CD14-positive monocyte (primary cell): ENCODE results near the gene LY6G5B. TPM values are rescaled to one million over a fixed set of nuclear protein-coding genes. Genes with fewer than 3 reads are reported as not detected.
"Not testable (repeated sequence)": the region's sequence is repeated elsewhere in the genome, so short reads cannot be mapped to it uniquely, and the experiment has no call there.

Experiments used
- DNase-seq, 3 donors: peaks; one replicate each; pipeline ENCODE4 v3.0.0-alpha.2; 2011 to 2022
- H2AFZ ChIP-seq: 2 replicates; pipeline ENCODE4 v1.6.0; 2012; ENCODE audit warnings: mild to moderate bottlenecking, low read depth, low read length, inconsistent platforms; ENCODE audit not compliant: insufficient read depth, poor library complexity, severe bottlenecking
- H3K27ac ChIP-seq, 2 donors: 1 replicate in 1 of 2; 2 replicates in 1 of 2; pipeline ENCODE4 v1.5.1; 2012 to 2013; ENCODE audit warnings: low read length in 2 of 2, control low read depth in 1 of 2, inconsistent platforms in 1 of 2, low read depth in 1 of 2, mild to moderate bottlenecking in 1 of 2
- H3K27me3 ChIP-seq, 2 donors: one replicate each; pipeline versions ENCODE4 v1.6.0 to v1.6.1; 2011 to 2013; ENCODE audit warnings: low read length in 2 of 2; ENCODE audit not compliant: control insufficient read depth in 2 of 2, insufficient read depth in 2 of 2
- H3K36me3 ChIP-seq, 2 donors: replicated peaks in 1 of 2; 1 replicate in 1 of 2; 2 replicates in 1 of 2; pipeline versions ENCODE4 v1.5.1 to v1.6.1; 2012 to 2013; ENCODE audit warnings: low read length in 2 of 2, control low read depth in 1 of 2, inconsistent platforms in 1 of 2, mild to moderate bottlenecking in 1 of 2; ENCODE audit not compliant: insufficient read depth in 2 of 2, control insufficient read depth in 1 of 2
- H3K4me1 ChIP-seq, 2 donors: 1 replicate in 1 of 2; 2 replicates in 1 of 2; pipeline versions ENCODE4 v1.5.1 to v1.6.1; 2012 to 2013; ENCODE audit warnings: low read length in 2 of 2, control low read depth in 1 of 2, inconsistent platforms in 1 of 2, mild to moderate bottlenecking in 1 of 2, moderate library complexity in 1 of 2; ENCODE audit not compliant: insufficient read depth in 2 of 2, control insufficient read depth in 1 of 2
- H3K4me2 ChIP-seq: replicated peaks from 2 replicates; pipeline ENCODE3; 2012; ENCODE audit warnings: low read length, moderate library complexity, mild to moderate bottlenecking; ENCODE audit not compliant: poor library complexity, severe bottlenecking; ENCODE audit errors: extremely low read depth
- H3K4me3 ChIP-seq, 3 experiments: fragments of 200-600 bp in 1 of 3; sonication (generic) in 1 of 3; replicated peaks in 1 of 3; 1 replicate in 2 of 3; 2 replicates in 1 of 3; pipeline ENCODE4 v1.5.1; 2011 to 2013; ENCODE audit warnings: low read length in 3 of 3, mild to moderate bottlenecking in 3 of 3, control low read depth in 2 of 3, low read depth in 2 of 3, inconsistent platforms in 1 of 3, moderate library complexity in 1 of 3
- H3K79me2 ChIP-seq: 2 replicates; pipeline ENCODE4 v1.6.0; 2012; ENCODE audit warnings: mild to moderate bottlenecking, control low read depth, inconsistent platforms, low read length, moderate library complexity; ENCODE audit not compliant: insufficient read depth
- H3K9ac ChIP-seq: 2 replicates; pipeline ENCODE4 v1.6.0; 2017; ENCODE audit warnings: low read length, mild to moderate bottlenecking; ENCODE audit not compliant: insufficient read depth, poor library complexity, severe bottlenecking
- H3K9me3 ChIP-seq, 2 donors: replicated peaks in 1 of 2; 1 replicate in 1 of 2; 2 replicates in 1 of 2; pipeline versions ENCODE4 v1.5.1 to v1.6.1; 2012 to 2013; ENCODE audit warnings: low read length in 2 of 2, control low read depth in 1 of 2; ENCODE audit not compliant: control insufficient read depth in 1 of 2, insufficient read depth in 1 of 2
- H4K20me1 ChIP-seq: 2 replicates; pipeline ENCODE4 v1.6.0; 2012; ENCODE audit warnings: mild to moderate bottlenecking, low read length, control low read depth, moderate library complexity; ENCODE audit not compliant: insufficient read depth
- H3K27ac Mint-ChIP-seq, 7 donors: one replicate each; pipeline ENCODE4 v1.8.0; 2020; ENCODE audit warnings: mild to moderate bottlenecking in 7 of 7, mixed read lengths in 7 of 7, moderate library complexity in 6 of 7, inconsistent platforms in 2 of 7
- H3K27me3 Mint-ChIP-seq, 3 donors: one replicate each; pipeline ENCODE4 v1.8.0; 2021 to 2022; ENCODE audit warnings: low read depth in 3 of 3, mild to moderate bottlenecking in 3 of 3, mixed read lengths in 3 of 3, moderate library complexity in 3 of 3, inconsistent platforms in 1 of 3
- H3K36me3 Mint-ChIP-seq, 2 donors: one replicate each; pipeline ENCODE4 v1.8.0; 2020; ENCODE audit warnings: mixed read lengths in 2 of 2, inconsistent platforms in 1 of 2, mild to moderate bottlenecking in 1 of 2
- H3K4me1 Mint-ChIP-seq: one replicate; pipeline ENCODE4 v1.8.0; 2020; ENCODE audit warnings: mild to moderate bottlenecking, mixed read lengths
- H3K4me3 Mint-ChIP-seq, 2 donors: one replicate each; pipeline ENCODE4 v1.8.0; 2020; ENCODE audit warnings: mild to moderate bottlenecking in 2 of 2, mixed read lengths in 2 of 2, moderate library complexity in 1 of 2
- H3K9me3 Mint-ChIP-seq, 7 donors: one replicate each; pipeline ENCODE4 v1.8.0; 2020 to 2022; ENCODE audit warnings: mixed read lengths in 7 of 7, mild to moderate bottlenecking in 6 of 7, moderate library complexity in 6 of 7, inconsistent platforms in 2 of 7
- WGBS: methylation state at CpG from one replicate; pipeline ENCODE4 v1.1.5; 2013; ENCODE audit warnings: missing lambda C conversion rate; ENCODE audit not compliant: insufficient coverage; 5-methylcytosine and 5-hydroxymethylcytosine counted together
- intact Hi-C, 2 donors: fragments of 100-400 bp; cut with micrococcal nuclease; formaldehyde crosslinking; loops; one replicate each; pipeline versions ENCODE4 v1.15.0 to v1.15.1; 2023
- polyA plus RNA-seq, 3 donors: library from polyadenylated mRNA; depleted of rRNA in 1 of 3; unstranded in 2 of 3; stranded (reverse) in 1 of 3; fragments of 300-500 nt in 2 of 3; fragments of >200 nt in 1 of 3; fragmentation: Illumina TruSeq in 2 of 3; gene quantifications; 1 replicate in 2 of 3; 2 replicates in 1 of 3; pipeline ENCODE4 v1.2.3, GENCODE V29; 2012 to 2021
- TF ChIP-seq, protein P1 (sequence below): fragments of 200-600 bp; IDR thresholded peaks from one replicate; pipeline ENCODE4 v1.8.0; 2022; ENCODE audit warnings: antibody characterized with exemption, mild to moderate bottlenecking

The LY6G5B gene
- polyA plus RNA-seq, 3 donors, result 0.17 to 55.1 TPM; not detected in 1

DNA sequence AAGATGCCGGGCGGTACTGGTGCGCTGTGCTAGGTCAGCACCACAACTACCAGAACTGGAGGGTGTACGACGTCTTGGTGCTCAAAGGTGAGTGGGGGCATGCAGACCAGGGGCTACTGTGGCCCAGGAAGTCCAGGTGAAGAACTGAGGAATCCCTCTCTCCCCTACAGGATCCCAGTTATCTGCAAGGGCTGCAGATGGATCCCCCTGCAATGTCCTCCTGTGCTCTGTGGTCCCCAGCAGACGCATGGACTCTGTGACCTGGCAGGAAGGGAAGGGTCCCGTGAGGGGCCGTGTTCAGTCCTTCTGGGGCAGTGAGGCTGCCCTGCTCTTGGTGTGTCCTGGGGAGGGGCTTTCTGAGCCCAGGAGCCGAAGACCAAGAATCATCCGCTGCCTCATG lies 37.9 kb downstream of the LY6G5B start:
- Histone ChIP-seq H3K79me2 (peaks cover 3% of the 10 kb centered on the region), H3K4me1 (peaks cover 26 to 34% of the 10 kb centered on the region in 2 donors), H3K27me3 (no peaks in the 10 kb centered on the region), H3K27ac (no peak overlapping the region), H3K36me3 (no peaks in the 10 kb centered on the region), H3K9ac (no peak overlapping the region), H4K20me1 (no peaks in the 10 kb centered on the region), H3K4me2 (no peak overlapping the region), H3K4me3 (no peak overlapping the region), H2AFZ (no peak overlapping the region), H3K9me3 (no peaks in the 10 kb centered on the region)
- H3K27ac Mint-ChIP-seq, result peak overlapping the region in 2 of 7 donors; percentile 6 to 23
- peaks cover 0 to under 1% of the 10 kb centered on the region in 2 donors for H3K36me3 Mint-ChIP-seq
- peaks cover 0 to 7% (median under 1%) of the 10 kb centered on the region in 3 donors for H3K27me3 Mint-ChIP-seq
- TF ChIP-seq, protein P1, sequence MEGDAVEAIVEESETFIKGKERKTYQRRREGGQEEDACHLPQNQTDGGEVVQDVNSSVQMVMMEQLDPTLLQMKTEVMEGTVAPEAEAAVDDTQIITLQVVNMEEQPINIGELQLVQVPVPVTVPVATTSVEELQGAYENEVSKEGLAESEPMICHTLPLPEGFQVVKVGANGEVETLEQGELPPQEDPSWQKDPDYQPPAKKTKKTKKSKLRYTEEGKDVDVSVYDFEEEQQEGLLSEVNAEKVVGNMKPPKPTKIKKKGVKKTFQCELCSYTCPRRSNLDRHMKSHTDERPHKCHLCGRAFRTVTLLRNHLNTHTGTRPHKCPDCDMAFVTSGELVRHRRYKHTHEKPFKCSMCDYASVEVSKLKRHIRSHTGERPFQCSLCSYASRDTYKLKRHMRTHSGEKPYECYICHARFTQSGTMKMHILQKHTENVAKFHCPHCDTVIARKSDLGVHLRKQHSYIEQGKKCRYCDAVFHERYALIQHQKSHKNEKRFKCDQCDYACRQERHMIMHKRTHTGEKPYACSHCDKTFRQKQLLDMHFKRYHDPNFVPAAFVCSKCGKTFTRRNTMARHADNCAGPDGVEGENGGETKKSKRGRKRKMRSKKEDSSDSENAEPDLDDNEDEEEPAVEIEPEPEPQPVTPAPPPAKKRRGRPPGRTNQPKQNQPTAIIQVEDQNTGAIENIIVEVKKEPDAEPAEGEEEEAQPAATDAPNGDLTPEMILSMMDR, result no peak
- H3K9me3 Mint-ChIP-seq, result peaks cover 0 to 2% (median 0%) of the 10 kb centered on the region in 7 donors
- peaks cover 34% of the 10 kb centered on the region for H3K4me1 Mint-ChIP-seq
- DNase-seq, result no peak
- intact Hi-C loops, result no loop called here
- 92% methylated on average over 8 of the region's 10 CpGs for WGBS
- no peak overlapping the region for H3K4me3 Mint-ChIP-seq

DNA sequence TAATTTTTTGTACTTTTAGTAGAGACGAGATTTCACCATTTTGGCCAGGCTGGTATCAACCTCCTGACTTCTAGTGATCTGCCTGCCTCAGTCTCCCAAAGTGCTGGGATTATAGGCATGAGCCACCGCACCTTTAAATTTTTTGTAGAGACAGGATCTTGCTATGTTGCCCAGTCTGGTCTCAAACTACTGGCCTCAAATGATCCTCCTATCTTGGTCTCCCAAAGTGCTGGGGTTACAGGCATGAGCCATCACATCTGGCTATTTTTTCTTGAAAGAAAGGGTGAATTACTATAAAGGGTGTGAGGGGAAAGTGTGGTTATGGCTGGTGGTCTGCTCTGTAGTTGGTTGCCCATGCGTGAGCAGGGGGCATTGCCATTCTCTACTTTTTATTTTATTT lies 38.4 kb downstream of the LY6G5B start:
- 100% methylated on average over 1 of the region's 3 CpGs for WGBS
- H3K27ac ChIP-seq, result no peak overlapping the region
- no peak overlapping the region for H3K9ac ChIP-seq
- intact Hi-C loops, result no loop called here
- H3K9me3 Mint-ChIP-seq, result peaks cover 0 to 2% (median 0%) of the 10 kb centered on the region in 7 donors
- TF ChIP-seq, protein P1, result no peak
- DNase-seq, result no peak
- H3K79me2 ChIP-seq, result no peaks in the 10 kb centered on the region
- no peak overlapping the region for H3K4me3 ChIP-seq
- H3K27me3 Mint-ChIP-seq, result peaks cover 0 to 8% (median 0%) of the 10 kb centered on the region in 3 donors
- H3K27me3 ChIP-seq, result no peaks in the 10 kb centered on the region
- no peak overlapping the region for H2AFZ ChIP-seq
- H3K4me1 Mint-ChIP-seq, result peaks cover 33% of the 10 kb centered on the region
- H3K27ac Mint-ChIP-seq, result no peak overlapping the region
- H4K20me1 ChIP-seq, result no peaks in the 10 kb centered on the region
- H3K4me1 ChIP-seq, result peaks cover 26 to 34% of the 10 kb centered on the region in 2 donors
- H3K4me3 Mint-ChIP-seq, result no peak overlapping the region
- no peak overlapping the region for H3K4me2 ChIP-seq
- H3K9me3 ChIP-seq, result no peaks in the 10 kb centered on the region
- H3K36me3 ChIP-seq, result no peaks in the 10 kb centered on the region
- H3K36me3 Mint-ChIP-seq, result no peaks in the 10 kb centered on the region

DNA sequence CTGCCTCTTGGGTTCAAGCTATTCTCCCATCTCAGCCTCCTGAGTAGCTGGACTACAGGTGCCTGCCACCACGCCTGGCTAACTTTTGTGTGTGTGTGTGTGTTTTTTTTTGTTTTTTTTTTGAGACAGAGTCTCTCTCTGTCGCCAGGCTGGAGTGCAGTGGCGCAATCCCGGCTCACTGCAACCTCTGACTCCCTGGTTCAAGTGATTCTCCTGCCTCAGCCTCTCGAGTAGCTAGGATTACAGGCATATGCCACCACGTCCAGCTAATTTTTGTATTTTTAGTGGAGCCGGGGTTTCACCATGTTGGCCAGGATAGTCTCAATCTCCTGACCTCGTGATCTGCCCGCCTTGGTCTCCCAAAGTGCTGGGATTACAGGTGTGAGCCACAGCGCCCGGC lies 39.4 kb downstream of the LY6G5B start:
- H3K4me3 ChIP-seq, H3K4me2 ChIP-seq, H3K36me3 Mint-ChIP-seq, intact Hi-C loops, H3K27ac ChIP-seq, H3K79me2 ChIP-seq, DNase-seq, H3K9me3 ChIP-seq, H3K27me3 Mint-ChIP-seq, H3K27me3 ChIP-seq, H3K9me3 Mint-ChIP-seq, H3K4me3 Mint-ChIP-seq, H2AFZ ChIP-seq, H3K36me3 ChIP-seq, H3K9ac ChIP-seq, H4K20me1 ChIP-seq: not testable (repeated sequence)
- WGBS, result 80% methylated on average over 7 of the region's 11 CpGs
- Mint-ChIP-seq H3K4me1 (peaks cover 28% of the 10 kb centered on the region), H3K27ac (peak overlapping the region in 2 of 7 donors; percentile 54 to 76)
- H3K4me1 ChIP-seq, result peaks cover 21 to 27% of the 10 kb centered on the region in 2 donors
